B cell (primary cell): ENCODE results near the gene WNT3A. TPM values are rescaled to one million over a fixed set of nuclear protein-coding genes. Genes with fewer than 3 reads are reported as not detected.

Experiments
- ATAC-seq: fragments of 200-7000 bp; cut with Tn5 transposase; one replicate; pipeline ENCODE4 v1.10.0; 2021; ENCODE audit warnings: low read depth, mild to moderate bottlenecking, moderate number of reproducible peaks, moderate library complexity
- CTCF ChIA-PET: fragments of 350-600 bp; sonication (Branson Sonifier 250); formaldehyde crosslinking; loops from one replicate; lab custom pipeline; 2021; ENCODE audit warnings: antibody characterized with exemption, inconsistent platforms; lab: Charles Lee
- POLR2A ChIA-PET: fragments of 350-600 bp; sonication (Branson Sonifier 250); formaldehyde crosslinking; loops from one replicate; lab custom pipeline; 2021; ENCODE audit warnings: antibody characterized with exemption; lab: Charles Lee
- DNase-seq: peaks from one replicate; pipeline ENCODE4 v3.0.0; 2013
- H2AFZ ChIP-seq: 2 replicates; pipeline ENCODE4 v1.6.1; 2012; ENCODE audit warnings: mild to moderate bottlenecking, low read depth, low read length; ENCODE audit not compliant: insufficient read depth, poor library complexity, severe bottlenecking
- H3K27ac ChIP-seq, 2 donors: 1 replicate in 1 of 2; 2 replicates in 1 of 2; pipeline ENCODE4 v1.5.1; 2012 to 2013; ENCODE audit warnings: low read length in 2 of 2, mild to moderate bottlenecking in 2 of 2, moderate library complexity in 1 of 2
- H3K27me3 ChIP-seq, 4 experiments: fragments of 200-600 bp in 1 of 4; sonication (generic) in 1 of 4; replicated peaks in 1 of 4; 1 replicate in 2 of 4; 2 replicates in 2 of 4; pipeline versions ENCODE4 v1.6.1 to v1.7.0; 2013 to 2016; ENCODE audit warnings: low read length in 3 of 4, mild to moderate bottlenecking in 2 of 4, mixed read lengths in 1 of 4, moderate library complexity in 1 of 4; ENCODE audit not compliant: insufficient read depth in 4 of 4, control insufficient read depth in 3 of 4; ENCODE audit errors: control extremely low read depth in 1 of 4
- H3K36me3 ChIP-seq, 2 experiments: replicated peaks in 1 of 2; 1 replicate in 1 of 2; 2 replicates in 1 of 2; pipeline versions ENCODE4 v1.6.1 to v1.7.1; 2013; ENCODE audit warnings: low read length in 1 of 2; ENCODE audit not compliant: insufficient read depth in 2 of 2, control insufficient read depth in 1 of 2; ENCODE audit errors: control extremely low read depth in 1 of 2, extremely low read depth in 1 of 2
- H3K4me1 ChIP-seq, 2 donors: fragments of 200-600 bp in 1 of 2; sonication (generic) in 1 of 2; 1 replicate in 1 of 2; 2 replicates in 1 of 2; pipeline versions ENCODE4 v1.5.1 to v1.6.1; 2013 to 2017; ENCODE audit warnings: low read length in 2 of 2; ENCODE audit not compliant: control insufficient read depth in 2 of 2, insufficient read depth in 2 of 2
- H3K4me2 ChIP-seq: replicated peaks from 2 replicates; pipeline ENCODE3; 2012; ENCODE audit warnings: mild to moderate bottlenecking, low read depth, low read length; ENCODE audit not compliant: poor library complexity, severe bottlenecking
- H3K4me3 ChIP-seq, 5 experiments: fragments of 200-600 bp in 1 of 5; sonication (generic) in 1 of 5; 1 replicate in 3 of 5; 2 replicates in 2 of 5; pipeline versions ENCODE4 v1.5.1 to v1.7.0; 2011 to 2016; ENCODE audit warnings: low read length in 4 of 5, mild to moderate bottlenecking in 4 of 5, low read depth in 2 of 5, control low read depth in 1 of 5, moderate library complexity in 1 of 5; ENCODE audit not compliant: insufficient read depth in 1 of 5; ENCODE audit errors: control extremely low read depth in 1 of 5, extremely low read depth in 1 of 5
- H3K79me2 ChIP-seq: fragments of 200-600 bp; sonication (generic); one replicate; pipeline ENCODE4 v1.6.0; 2016; ENCODE audit warnings: low read length; ENCODE audit not compliant: control insufficient read depth, insufficient read depth
- H3K9ac ChIP-seq: fragments of 200-600 bp; sonication (generic); 2 replicates; pipeline ENCODE4 v1.6.1; 2017; ENCODE audit warnings: mild to moderate bottlenecking, low read length, moderate library complexity
- H3K9me3 ChIP-seq, 3 donors: one replicate each; pipeline versions ENCODE4 v1.6.1 to v1.7.1; 2013; ENCODE audit warnings: low read length in 2 of 3; ENCODE audit not compliant: control insufficient read depth in 2 of 3, insufficient read depth in 1 of 3; ENCODE audit errors: control extremely low read depth in 1 of 3
- H4K20me1 ChIP-seq: 2 replicates; pipeline ENCODE4 v1.6.0; 2012; ENCODE audit warnings: mild to moderate bottlenecking, low read length; ENCODE audit not compliant: insufficient read depth, control insufficient read depth, poor library complexity, severe bottlenecking
- H3K27ac Mint-ChIP-seq: one replicate; pipeline ENCODE4 v1.8.0; 2021; ENCODE audit warnings: mixed read lengths
- H3K27me3 Mint-ChIP-seq: one replicate; pipeline ENCODE4 v1.8.0; 2021; ENCODE audit warnings: mixed read lengths
- H3K4me1 Mint-ChIP-seq: one replicate; pipeline ENCODE4 v1.8.0; 2021; ENCODE audit warnings: mixed read lengths
- H3K4me3 Mint-ChIP-seq: one replicate; pipeline ENCODE4 v1.8.0; 2021; ENCODE audit warnings: mixed read lengths
- H3K9me3 Mint-ChIP-seq: one replicate; pipeline ENCODE4 v1.8.0; 2022; ENCODE audit warnings: mixed read lengths; ENCODE audit not compliant: insufficient read depth
- EZH2 ChIP-seq: IDR thresholded peaks from 2 replicates; pipeline ENCODE4 v1.6.1; 2012; ENCODE audit warnings: borderline replicate concordance, low read depth, mild to moderate bottlenecking, moderate library complexity, low read length; ENCODE audit not compliant: insufficient read depth, poor library complexity, severe bottlenecking
- WGBS: methylation state at CpG from one replicate; pipeline ENCODE4 v1.1.5; 2013; ENCODE audit warnings: missing lambda C conversion rate; ENCODE audit not compliant: insufficient coverage; 5-methylcytosine and 5-hydroxymethylcytosine counted together
- intact Hi-C: fragments of 100-400 bp; cut with micrococcal nuclease; formaldehyde crosslinking; loops from one replicate; pipeline ENCODE4 v1.10.0; 2022
- polyA plus RNA-seq: library from polyadenylated mRNA; depleted of rRNA; stranded (reverse); fragments of >200 nt; gene quantifications from 2 replicates; pipeline ENCODE4 v1.2.3, GENCODE V29; 2012
- total RNA-seq, 2 donors: library from RNA; stranded (reverse); fragments of 120-200 nt in 1 of 2; gene quantifications; 1 replicate in 1 of 2; 2 replicates in 1 of 2; pipeline versions ENCODE4 v1.2.3 to v1.2.4, GENCODE V29; 2013 to 2022
- TF ChIP-seq, protein P1 (sequence below): fragments of 200-600 bp; IDR thresholded peaks from one replicate; pipeline ENCODE4 v1.8.0; 2022; ENCODE audit warnings: antibody characterized with exemption, mild to moderate bottlenecking

Gene WNT3A
- total and polyA plus RNA-seq, 2 donors (not counting 1 experiment from before 2014, with no cell fraction given) = 0.03 TPM; not detected in 1

DNA sequence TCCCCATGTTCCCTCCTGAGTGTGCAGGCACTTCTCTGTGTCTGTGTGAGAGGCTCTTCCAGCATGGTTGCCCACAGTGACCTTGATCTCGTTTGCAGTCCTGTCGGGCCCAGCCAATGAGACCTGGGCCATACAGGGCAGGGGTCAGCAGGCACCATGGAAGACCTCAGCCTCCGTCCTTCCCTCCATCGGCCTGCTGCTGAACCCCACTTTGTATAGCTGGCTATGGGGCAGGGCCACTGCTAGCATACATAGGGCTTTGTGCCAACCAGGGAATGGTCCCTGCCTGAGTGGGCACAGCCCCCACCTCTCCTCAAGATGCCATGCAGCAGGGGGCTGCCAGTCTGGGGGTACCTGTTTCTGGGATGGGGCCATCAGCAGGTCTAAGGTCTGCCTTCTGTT lies 92.5 kb downstream of the WNT3A start:
- Histone ChIP-seq H3K4me3 (no peak overlapping the region), H3K9me3 (peaks cover 0 to 20% (median 5%) of the 10 kb centered on the region in 3 donors), H2AFZ (no peak overlapping the region), H3K4me2 (no peak overlapping the region), H3K27ac (no peak overlapping the region), H3K4me1 (peaks cover 17 to 22% of the 10 kb centered on the region in 2 donors), H3K79me2 (peaks cover 40% of the 10 kb centered on the region), H3K27me3 (no peaks in the 10 kb centered on the region), H3K9ac (no peak overlapping the region), H3K36me3 (peaks cover 4 to 54% of the 10 kb centered on the region in 2 experiments), H4K20me1 (peaks cover 77% of the 10 kb centered on the region)
- TF ChIP-seq EZH2 = no peak
- TF ChIP-seq, protein P1, sequence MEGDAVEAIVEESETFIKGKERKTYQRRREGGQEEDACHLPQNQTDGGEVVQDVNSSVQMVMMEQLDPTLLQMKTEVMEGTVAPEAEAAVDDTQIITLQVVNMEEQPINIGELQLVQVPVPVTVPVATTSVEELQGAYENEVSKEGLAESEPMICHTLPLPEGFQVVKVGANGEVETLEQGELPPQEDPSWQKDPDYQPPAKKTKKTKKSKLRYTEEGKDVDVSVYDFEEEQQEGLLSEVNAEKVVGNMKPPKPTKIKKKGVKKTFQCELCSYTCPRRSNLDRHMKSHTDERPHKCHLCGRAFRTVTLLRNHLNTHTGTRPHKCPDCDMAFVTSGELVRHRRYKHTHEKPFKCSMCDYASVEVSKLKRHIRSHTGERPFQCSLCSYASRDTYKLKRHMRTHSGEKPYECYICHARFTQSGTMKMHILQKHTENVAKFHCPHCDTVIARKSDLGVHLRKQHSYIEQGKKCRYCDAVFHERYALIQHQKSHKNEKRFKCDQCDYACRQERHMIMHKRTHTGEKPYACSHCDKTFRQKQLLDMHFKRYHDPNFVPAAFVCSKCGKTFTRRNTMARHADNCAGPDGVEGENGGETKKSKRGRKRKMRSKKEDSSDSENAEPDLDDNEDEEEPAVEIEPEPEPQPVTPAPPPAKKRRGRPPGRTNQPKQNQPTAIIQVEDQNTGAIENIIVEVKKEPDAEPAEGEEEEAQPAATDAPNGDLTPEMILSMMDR = no peak
- POLR2A ChIA-PET = no interaction called here
- H3K4me1 Mint-ChIP-seq = peaks cover 31% of the 10 kb centered on the region
- peaks cover 4% of the 10 kb centered on the region for H3K9me3 Mint-ChIP-seq
- ATAC-seq (no peak), DNase-seq (no peak)
- 93% methylated on average over 4 of the region's 4 CpGs for WGBS
- no peak overlapping the region for H3K27ac Mint-ChIP-seq
- H3K27me3 Mint-ChIP-seq = no peaks in the 10 kb centered on the region
- H3K4me3 Mint-ChIP-seq = no peak overlapping the region
- intact Hi-C loops = no loop called here
- CTCF ChIA-PET = interaction anchor here (0.9 kb wide), 1 partner anchor 32 kb away, joined by 3 read pairs; no protein-coding TSS in a partner anchor

- Histone ChIP-seq H3K27ac (peak overlapping the region in 1 of 2 donors; percentile 62), H3K79me2 (peaks cover 27% of the 10 kb centered on the region), H2AFZ (peak overlapping the region; percentile 99), H3K9me3 (peaks cover 0 to 5% (median 0%) of the 10 kb centered on the region in 3 donors), H3K4me1 (peaks cover 17 to 24% of the 10 kb centered on the region in 2 donors), H4K20me1 (peaks cover 60% of the 10 kb centered on the region), H3K9ac (no peak overlapping the region), H3K4me3 (no peak overlapping the region), H3K36me3 (peaks cover 2 to 48% of the 10 kb centered on the region in 2 experiments), H3K27me3 (no peaks in the 10 kb centered on the region), H3K4me2 (peak overlapping the region; percentile 91)
- Mint-ChIP-seq H3K9me3 (no peaks in the 10 kb centered on the region), H3K27ac (peak overlapping the region; percentile 87), H3K4me1 (peaks cover 25% of the 10 kb centered on the region), H3K4me3 (peak overlapping the region; percentile 80), H3K27me3 (no peaks in the 10 kb centered on the region)
- ChIA-PET POLR2A (no interaction called here), CTCF (interaction anchor here (1.2 to 1.5 kb wide), 3 partner anchors 9 to 30 kb away, joined by 3 read pairs; no protein-coding TSS in a partner anchor)
- TF ChIP-seq, protein P1 = no peak
- TF ChIP-seq EZH2 = no peak
- intact Hi-C loops = loop anchor here (10.0 kb wide), 2 partner anchors 174 to 1404 kb away; partner anchors contain the start of gene NUP133
- 96% methylated on average over 8 of the region's 12 CpGs for WGBS
- DNase-seq (no peak), ATAC-seq (no peak)
Measured at GRCh38 chr1:228100822-228101613, 94.2 kb downstream of the WNT3A start.
